MM.1S (cell line): ENCODE measurements around the gene FGGY.

Source experiments
- CTCF ChIP-seq: fragments of 300-600 bp; sonication (generic); IDR thresholded peaks from 2 replicates; pipeline ENCODE4 v1.5.1; 2016; ENCODE audit warnings: antibody characterized with exemption, low read length, mixed read lengths
- EZH2 ChIP-seq: fragments of 300-600 bp; sonication (generic); optimal IDR thresholded peaks from 2 replicates; pipeline ENCODE3; 2017; ENCODE audit warnings: low read depth, mild to moderate bottlenecking, antibody characterized with exemption, low read length, mixed read lengths
- EZH2phosphoT487 ChIP-seq: fragments of 300-600 bp; sonication (generic); IDR thresholded peaks from 2 replicates; pipeline ENCODE4 v1.6.1; 2018; ENCODE audit warnings: antibody characterized with exemption, low read length

- no peak for TF ChIP-seq CTCF
- TF ChIP-seq EZH2: no peak
- TF ChIP-seq EZH2phosphoT487: no peak
Observed at GRCh38 chr1:59765011-59765730, 468.3 kb downstream of the FGGY start.
